Measurements from ENCODE around the gene CLEC2A.
"Not testable (repeated sequence)": the region's sequence is repeated elsewhere in the genome, so short reads cannot be mapped to it uniquely, and the experiment has no call there.

The CLEC2A gene

GRCh38 chr12:9881246-9881645 is 50.9 kb downstream of the CLEC2A start, which contains the start of gene KLRF2:
Gene KLRF2 (plus strand): TSS chr12:9881489. CDS start chr12:9881596, 107 bp downstream.
- no peak for DNase-seq (ENCODE audit: low read depth)

- DNase-seq (ENCODE audit: low read depth), result no peak
These were observed 51.6 kb downstream of the CLEC2A start for GRCh38 chr12:9880532-9881078.

GRCh38 chr12:9876120-9876519 is 56.0 kb downstream of the CLEC2A start:
- not testable (repeated sequence) for DNase-seq (ENCODE audit: low read depth)

- no peak for DNase-seq (ENCODE audit: low read depth)
These were observed 59.4 kb downstream of the CLEC2A start for GRCh38 chr12:9872742-9873141.

GRCh38 chr12:9872162-9872561 is 60.0 kb downstream of the CLEC2A start:
- DNase-seq (ENCODE audit: low read depth), result no peak

- DNase-seq (ENCODE audit: low read depth), result no peak
These were observed 61.8 kb downstream of the CLEC2A start for GRCh38 chr12:9870286-9870866.

GRCh38 chr12:9869307-9870161 is 62.6 kb downstream of the CLEC2A start, which contains the start of gene CLEC2B:
Gene CLEC2B (minus strand): TSS chr12:9869354.
- no peak for DNase-seq (ENCODE audit: low read depth)

- no peak for DNase-seq (ENCODE audit: low read depth)
These were observed 63.2 kb downstream of the CLEC2A start for GRCh38 chr12:9868951-9869306.

- DNase-seq (ENCODE audit: low read depth), result no peak
These were observed 63.8 kb downstream of the CLEC2A start for GRCh38 chr12:9868311-9868801.

- no peak for DNase-seq (ENCODE audit: low read depth)
These were observed 64.6 kb downstream of the CLEC2A start for GRCh38 chr12:9867531-9867930.

GRCh38 chr12:9866860-9867269 is 65.3 kb downstream of the CLEC2A start:
- no peak for DNase-seq (ENCODE audit: low read depth)

- no peak for DNase-seq (ENCODE audit: low read depth)
These were observed 67.1 kb downstream of the CLEC2A start for GRCh38 chr12:9864913-9865675.
